Cardiac muscle cell (in vitro differentiated cells and primary cell): ENCODE data around the gene LRCH3. TPM values are rescaled to one million over a fixed set of nuclear protein-coding genes. Genes with fewer than 3 reads are reported as not detected.

Source experiments
- DNase-seq, 2 donors: peaks; one replicate each; pipeline versions ENCODE4 v3.0.0 to v3.0.0-alpha.2; 2010 to 2017; ENCODE audit warnings: low read depth in 1 of 2, low spot score in 1 of 2
- H3K27ac ChIP-seq: fragments of 200-600 bp; sonication (generic); 2 replicates; pipeline ENCODE4 v1.5.1; 2016
- H3K27me3 ChIP-seq: fragments of 200-600 bp; sonication (generic); 2 replicates; pipeline ENCODE4 v1.6.0; 2016; ENCODE audit warnings: control low read depth
- H3K36me3 ChIP-seq: fragments of 200-600 bp; sonication (generic); 2 replicates; pipeline ENCODE4 v1.5.1; 2016; ENCODE audit warnings: control low read depth
- H3K4me1 ChIP-seq: fragments of 200-600 bp; sonication (generic); 2 replicates; pipeline ENCODE4 v1.8.1; 2017; ENCODE audit warnings: low read depth, mild to moderate bottlenecking, mixed run types
- H3K4me3 ChIP-seq: fragments of 200-600 bp; sonication (generic); 2 replicates; pipeline ENCODE4 v1.5.1; 2016; ENCODE audit warnings: mild to moderate bottlenecking
- H3K9me3 ChIP-seq: fragments of 200-600 bp; sonication (generic); 2 replicates; pipeline ENCODE4 v1.5.1; 2017; ENCODE audit warnings: low read depth, mild to moderate bottlenecking, control low read depth
- CTCF ChIP-seq: IDR thresholded peaks from 2 replicates; pipeline ENCODE4 v1.5.1; 2012; ENCODE audit warnings: low read depth, mild to moderate bottlenecking, low read length
- polyA plus RNA-seq: library from polyadenylated mRNA; unstranded; fragments of >200 nt; fragmentation: Nextera tagmentation; extraction: Ambion mirVana; gene quantifications from 2 replicates; pipeline ENCODE4 v1.2.1, GENCODE V29; 2016
- total RNA-seq: library from RNA; depleted of rRNA; stranded (reverse); fragments of >200 nt; gene quantifications from 2 replicates; pipeline ENCODE4 v1.2.3, GENCODE V29; 2016

The LRCH3 gene
- total and polyA plus RNA-seq, 2 experiments from 2014 or later: 36.7 to 38.9 TPM

DNA sequence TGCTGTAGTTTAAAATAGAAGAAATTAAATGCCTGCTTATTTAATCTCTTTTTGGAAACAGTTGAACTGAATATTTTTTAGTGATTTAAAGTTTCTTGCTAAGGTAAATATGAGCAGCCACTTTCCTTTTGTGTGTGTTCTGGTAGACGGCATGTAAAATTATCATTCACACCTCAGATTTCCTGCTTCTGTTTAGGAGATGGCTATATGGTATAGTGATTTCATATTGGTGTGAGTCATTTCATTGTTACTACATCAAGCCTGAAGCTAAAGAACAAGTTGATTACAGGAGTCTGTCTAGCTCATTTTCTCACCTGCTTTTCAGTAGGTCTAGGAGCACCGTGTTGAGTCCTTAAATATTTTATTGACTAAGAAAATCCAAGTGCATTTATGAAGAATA lies 2.2 kb downstream of the LRCH3 start:
- H3K27me3 ChIP-seq: no peaks in the 10 kb centered on the region
- H3K27ac ChIP-seq: no peak overlapping the region
- no peaks in the 10 kb centered on the region for H3K4me1 ChIP-seq
- no peak overlapping the region for H3K4me3 ChIP-seq
- no peaks in the 10 kb centered on the region for H3K36me3 ChIP-seq
- H3K9me3 ChIP-seq: no peaks in the 10 kb centered on the region
- TF ChIP-seq CTCF: no peak
- DNase-seq: peak in 1 of 2 donors; percentile 46

DNA sequence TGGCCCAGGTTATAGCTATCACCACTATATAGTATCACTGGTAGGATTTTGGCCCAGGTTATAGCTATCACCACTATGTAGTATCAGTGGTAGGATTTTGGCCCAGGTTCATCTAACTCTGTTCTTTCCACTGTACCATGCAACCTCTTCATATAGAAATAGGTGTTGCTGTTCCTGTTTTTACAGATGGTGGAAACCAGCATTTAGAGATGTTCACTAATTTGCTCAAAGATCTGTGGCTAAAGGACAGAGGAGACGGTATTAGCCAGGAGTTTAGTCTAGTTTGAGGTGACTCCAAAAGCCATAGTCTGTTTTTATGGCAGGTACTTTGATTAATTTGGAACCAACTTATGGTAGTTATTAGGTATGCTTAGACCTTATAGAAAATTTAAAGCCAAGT lies 3.1 kb downstream of the LRCH3 start:
- no peaks in the 10 kb centered on the region for H3K27me3 ChIP-seq
- no peak overlapping the region for H3K4me3 ChIP-seq
- DNase-seq: no peak
- no peak overlapping the region for H3K27ac ChIP-seq
- no peaks in the 10 kb centered on the region for H3K9me3 ChIP-seq
- peaks cover 5% of the 10 kb centered on the region for H3K4me1 ChIP-seq
- no peak for TF ChIP-seq CTCF
- no peaks in the 10 kb centered on the region for H3K36me3 ChIP-seq

GRCh38 chr3:197795200-197795599 lies 4.1 kb downstream of the LRCH3 start:
- Histone ChIP-seq H3K9me3 (no peaks in the 10 kb centered on the region), H3K27me3 (no peaks in the 10 kb centered on the region), H3K27ac (no peak overlapping the region), H3K4me1 (peaks cover 9% of the 10 kb centered on the region), H3K36me3 (no peaks in the 10 kb centered on the region), H3K4me3 (no peak overlapping the region)
- no peak for TF ChIP-seq CTCF
- DNase-seq: peak in 1 of 2 donors; percentile 71

DNA sequence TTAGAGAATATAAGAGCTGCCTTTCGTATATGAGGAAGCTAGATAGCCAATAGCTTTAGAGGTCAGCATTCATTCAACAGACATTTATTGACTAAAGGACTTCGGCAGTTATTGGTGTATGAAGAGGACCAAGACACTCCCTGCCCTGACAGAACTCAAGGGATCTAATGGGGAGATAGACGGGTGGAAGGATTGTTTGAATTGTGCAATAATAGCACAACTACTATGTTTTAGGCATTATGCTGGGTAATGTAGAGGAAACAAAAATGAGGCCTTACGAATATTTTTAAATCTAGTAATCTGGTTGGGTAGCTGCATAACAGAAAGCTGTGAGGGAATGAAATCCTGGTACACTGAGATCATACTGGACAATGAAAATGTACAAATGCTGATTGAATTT lies 5.0 kb downstream of the LRCH3 start:
- no peak for TF ChIP-seq CTCF
- Histone ChIP-seq H3K27ac (no peak overlapping the region), H3K27me3 (no peaks in the 10 kb centered on the region), H3K9me3 (no peaks in the 10 kb centered on the region), H3K36me3 (no peaks in the 10 kb centered on the region), H3K4me1 (peaks cover 9% of the 10 kb centered on the region), H3K4me3 (no peak overlapping the region)
- DNase-seq: no peak

- no peaks in the 10 kb centered on the region for H3K9me3 ChIP-seq
- H3K27ac ChIP-seq: peak overlapping the region; percentile 60
- no peaks in the 10 kb centered on the region for H3K36me3 ChIP-seq
- no peak for DNase-seq
- H3K4me1 ChIP-seq: peaks cover 9% of the 10 kb centered on the region
- no peaks in the 10 kb centered on the region for H3K27me3 ChIP-seq
- no peak for TF ChIP-seq CTCF
- no peak overlapping the region for H3K4me3 ChIP-seq
These were observed 7.8 kb downstream of the LRCH3 start for GRCh38 chr3:197798863-197799262.

- H3K4me1 ChIP-seq: peaks cover 9% of the 10 kb centered on the region
- no peak for TF ChIP-seq CTCF
- no peaks in the 10 kb centered on the region for H3K9me3 ChIP-seq
- no peak overlapping the region for H3K27ac ChIP-seq
- no peaks in the 10 kb centered on the region for H3K27me3 ChIP-seq
- no peaks in the 10 kb centered on the region for H3K36me3 ChIP-seq
- H3K4me3 ChIP-seq: no peak overlapping the region
- peak in 1 of 2 donors; percentile 42 for DNase-seq
These were observed 9.3 kb downstream of the LRCH3 start for GRCh38 chr3:197800379-197800778.
